ENCODE data around the gene DDX17. TPM values are rescaled to one million over a fixed set of nuclear protein-coding genes. Genes with fewer than 3 reads are reported as not detected.

Gene DDX17
- total RNA-seq, 1 experiment from 2014 or later = 234 TPM

DNA sequence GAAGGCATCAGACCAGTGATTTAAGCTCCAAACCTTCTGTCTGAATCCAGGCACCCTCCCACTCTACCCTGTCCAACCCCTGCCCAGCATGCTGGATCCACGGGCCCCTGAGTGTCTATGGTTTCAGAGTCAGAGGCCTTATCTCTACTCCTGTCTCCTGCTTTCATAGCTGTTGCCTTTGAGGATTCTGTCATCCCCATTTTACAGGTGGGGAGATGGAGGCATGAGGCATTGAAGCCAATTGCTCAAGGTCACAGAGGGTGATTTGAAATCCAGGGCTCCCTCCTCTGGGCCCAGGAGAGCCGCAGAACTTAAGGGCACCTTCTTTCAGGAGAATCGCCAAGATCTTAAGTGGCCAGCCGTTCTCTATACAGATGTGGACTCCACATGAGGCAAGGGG is 54.2 kb downstream of the DDX17 start:
- ChIA-PET CTCF (no interaction called here), POLR2A (no interaction called here), RAD21 (ENCODE audit: low non-redundant PET in 1 of 2, low total read pairs in 2 of 2, uncharacterized antibody in 2 of 2, unreplicated experiment in 2 of 2) (no interaction called here)
- Histone ChIP-seq H3K36me3 (ENCODE audit: control insufficient read depth in 1 of 2, insufficient read depth in 2 of 2, low read length in 2 of 2) (no peaks in the 10 kb centered on the region), H3K4me3 (replicated peaks in 1 of 2; ENCODE audit: low read depth in 1 of 2, low read length in 2 of 2) (no peak overlapping the region), H3K27ac (ENCODE audit: low read depth, low read length) (no peak overlapping the region), H2AFZ (ENCODE audit: low read depth, low read length, poor library complexity, severe bottlenecking) (no peak overlapping the region), H3K9me3 (ENCODE audit: control insufficient read depth in 1 of 2, insufficient read depth in 1 of 2, low read depth in 1 of 2, low read length in 2 of 2) (no peaks in the 10 kb centered on the region), H4K20me1 (ENCODE audit: insufficient read depth) (no peaks in the 10 kb centered on the region), H3K9ac (ENCODE audit: low read length) (no peak overlapping the region), H3K27me3 (ENCODE audit: insufficient read depth, low read length) (no peaks in the 10 kb centered on the region), H3K79me2 (ENCODE audit: insufficient read depth, low read length) (no peaks in the 10 kb centered on the region), H3K4me2 (ENCODE audit: low read length) (no peak overlapping the region), H3K4me1 (ENCODE audit: control insufficient read depth in 1 of 2, insufficient read depth in 2 of 2, low read length in 2 of 2) (peaks cover 8 to 9% of the 10 kb centered on the region in 2 experiments), H3K9me2 (ENCODE audit: insufficient read depth) (no peaks in the 10 kb centered on the region)
- TF ChIP-seq, protein P1, sequence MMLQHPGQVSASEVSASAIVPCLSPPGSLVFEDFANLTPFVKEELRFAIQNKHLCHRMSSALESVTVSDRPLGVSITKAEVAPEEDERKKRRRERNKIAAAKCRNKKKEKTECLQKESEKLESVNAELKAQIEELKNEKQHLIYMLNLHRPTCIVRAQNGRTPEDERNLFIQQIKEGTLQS (IDR thresholded peaks at IDR 0.05) = no peak
- TF ChIP-seq CBX3 (IDR thresholded peaks at IDR 0.05; ENCODE audit: low read depth) (no peak), ELF1 (IDR thresholded peaks at IDR 0.05; ENCODE audit: borderline replicate concordance, low read depth) (no peak), CEBPB (IDR thresholded peaks at IDR 0.05; ENCODE audit: low read depth) (no peak), EZH2 (IDR thresholded peaks at IDR 0.05) (no peak), ZFX (IDR thresholded peaks at IDR 0.05) (no peak), SP1 (IDR thresholded peaks at IDR 0.05; ENCODE audit: low read depth) (no peak), EZH2phosphoT487 (IDR thresholded peaks at IDR 0.05; ENCODE audit: borderline replicate concordance) (no peak), FOSL1 (IDR thresholded peaks at IDR 0.05; ENCODE audit: low read depth) (no peak), SIN3A (IDR thresholded peaks at IDR 0.05; ENCODE audit: low read depth) (no peak), JUND (IDR thresholded peaks at IDR 0.05) (no peak), YY1 (IDR thresholded peaks at IDR 0.05; ENCODE audit: extremely low read depth, insufficient replicate concordance, low read depth, low read length) (no peak)
- TF ChIP-seq, protein P2, sequence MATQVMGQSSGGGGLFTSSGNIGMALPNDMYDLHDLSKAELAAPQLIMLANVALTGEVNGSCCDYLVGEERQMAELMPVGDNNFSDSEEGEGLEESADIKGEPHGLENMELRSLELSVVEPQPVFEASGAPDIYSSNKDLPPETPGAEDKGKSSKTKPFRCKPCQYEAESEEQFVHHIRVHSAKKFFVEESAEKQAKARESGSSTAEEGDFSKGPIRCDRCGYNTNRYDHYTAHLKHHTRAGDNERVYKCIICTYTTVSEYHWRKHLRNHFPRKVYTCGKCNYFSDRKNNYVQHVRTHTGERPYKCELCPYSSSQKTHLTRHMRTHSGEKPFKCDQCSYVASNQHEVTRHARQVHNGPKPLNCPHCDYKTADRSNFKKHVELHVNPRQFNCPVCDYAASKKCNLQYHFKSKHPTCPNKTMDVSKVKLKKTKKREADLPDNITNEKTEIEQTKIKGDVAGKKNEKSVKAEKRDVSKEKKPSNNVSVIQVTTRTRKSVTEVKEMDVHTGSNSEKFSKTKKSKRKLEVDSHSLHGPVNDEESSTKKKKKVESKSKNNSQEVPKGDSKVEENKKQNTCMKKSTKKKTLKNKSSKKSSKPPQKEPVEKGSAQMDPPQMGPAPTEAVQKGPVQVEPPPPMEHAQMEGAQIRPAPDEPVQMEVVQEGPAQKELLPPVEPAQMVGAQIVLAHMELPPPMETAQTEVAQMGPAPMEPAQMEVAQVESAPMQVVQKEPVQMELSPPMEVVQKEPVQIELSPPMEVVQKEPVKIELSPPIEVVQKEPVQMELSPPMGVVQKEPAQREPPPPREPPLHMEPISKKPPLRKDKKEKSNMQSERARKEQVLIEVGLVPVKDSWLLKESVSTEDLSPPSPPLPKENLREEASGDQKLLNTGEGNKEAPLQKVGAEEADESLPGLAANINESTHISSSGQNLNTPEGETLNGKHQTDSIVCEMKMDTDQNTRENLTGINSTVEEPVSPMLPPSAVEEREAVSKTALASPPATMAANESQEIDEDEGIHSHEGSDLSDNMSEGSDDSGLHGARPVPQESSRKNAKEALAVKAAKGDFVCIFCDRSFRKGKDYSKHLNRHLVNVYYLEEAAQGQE (IDR thresholded peaks at IDR 0.05; ENCODE audit: low read depth) = no peak
- TF ChIP-seq, protein P3, sequence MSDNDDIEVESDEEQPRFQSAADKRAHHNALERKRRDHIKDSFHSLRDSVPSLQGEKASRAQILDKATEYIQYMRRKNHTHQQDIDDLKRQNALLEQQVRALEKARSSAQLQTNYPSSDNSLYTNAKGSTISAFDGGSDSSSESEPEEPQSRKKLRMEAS (IDR thresholded peaks at IDR 0.05) = no peak
- ATAC-seq (no peak), DNase-seq (ENCODE audit: low read depth, low spot score) (no peak)
- BruUV-seq (replicated peaks) = no TSS peak
- intact Hi-C loops (cut with micrococcal nuclease) = no loop called here

Data from HCT116 (cell line).